K562 (cell line): ENCODE data around the gene SLC12A1. TPM values are rescaled to one million over a fixed set of nuclear protein-coding genes. Genes with fewer than 3 reads are reported as not detected.

Source experiments
- ATAC-seq: fragments of 200-7000 bp; cut with Tn5 transposase; 3 replicates; pipeline ENCODE4 v1.9.1; 2020; ENCODE audit warnings: moderate library complexity
- BruUV-seq: library from RNA; stranded (reverse); fragments of 400-500 nt; replicated peaks from 2 replicates; lab custom pipeline; 2021; lab: Mats Ljungman, UMichigan
- CTCF ChIA-PET: fragments of 300-600 bp; formaldehyde crosslinking; extraction: SDS; loops from one replicate; lab custom pipeline; 2021; ENCODE audit warnings: low intra/inter-chr PET ratio; lab: Yijun Ruan, JAX
- POLR2A ChIA-PET: fragments of 300-600, 350-650 bp; sonication (Branson Sonifier 250); formaldehyde crosslinking; extraction: SDS; loops from one replicate; lab custom pipeline; 2021; ENCODE audit warnings: antibody characterized with exemption, inconsistent platforms; lab: Yijun Ruan, JAX
- DNase-seq, 4 experiments: peaks; one replicate each; pipeline versions ENCODE4 v3.0.0 to v3.0.0-alpha.2; 2011 to 2018; ENCODE audit warnings: low spot score in 3 of 4, mixed read lengths in 3 of 4; ENCODE audit errors: extremely low read depth in 1 of 4
- FAIRE-seq: peaks from 2 replicates; lab custom pipeline; 2011; peaks lifted over from hg19 to GRCh38; lab: Jason Lieb, UNC
- H2AFZ ChIP-seq: 2 replicates; pipeline ENCODE4 v1.6.0; 2011; ENCODE audit warnings: low read depth, low read length, control low read depth, inconsistent platforms
- H3K27ac ChIP-seq: fragments of 200-600 bp; 3 replicates; pipeline ENCODE4 v1.8.0; 2011; ENCODE audit warnings: low read depth, mild to moderate bottlenecking, control low read depth, inconsistent platforms, low read length, moderate library complexity, mixed read lengths; ENCODE audit errors: extremely low read depth
- H3K27me3 ChIP-seq, 2 experiments: fragments of 300-600 bp in 1 of 2; 2 replicates in 1 of 2; 3 replicates in 1 of 2; pipeline versions ENCODE4 v1.6.0 to v1.8.0; 2011; ENCODE audit warnings: inconsistent platforms in 2 of 2, low read length in 2 of 2, mild to moderate bottlenecking in 1 of 2, mixed read lengths in 1 of 2, moderate library complexity in 1 of 2; ENCODE audit not compliant: control insufficient read depth in 2 of 2, insufficient read depth in 2 of 2
- H3K36me3 ChIP-seq: fragments of 300-600 bp; 3 replicates; pipeline ENCODE4 v1.8.0; 2011; ENCODE audit warnings: mild to moderate bottlenecking, low read length, inconsistent platforms; ENCODE audit not compliant: control insufficient read depth, insufficient read depth
- H3K4me1 ChIP-seq, 2 experiments: fragments of 200-600 bp in 1 of 2; replicated peaks in 1 of 2; 2 replicates in 1 of 2; 3 replicates in 1 of 2; pipeline versions ENCODE4 v1.5.1 to v1.8.0; 2011; ENCODE audit warnings: inconsistent platforms in 2 of 2, low read length in 2 of 2, mild to moderate bottlenecking in 1 of 2, mixed read lengths in 1 of 2, moderate library complexity in 1 of 2; ENCODE audit not compliant: control insufficient read depth in 2 of 2, insufficient read depth in 2 of 2
- H3K4me2 ChIP-seq: 2 replicates; pipeline ENCODE4 v1.6.1; 2011; ENCODE audit warnings: low read length, control low read depth, inconsistent platforms, mixed read lengths; ENCODE audit not compliant: insufficient read depth
- H3K4me3 ChIP-seq: fragments of 200-600 bp; sonication (generic), shearing (Covaris generic); 2 replicates; pipeline ENCODE4 v1.5.1; 2016; ENCODE audit warnings: control low read depth, inconsistent platforms
- H3K79me2 ChIP-seq: fragments of 200-600 bp; 3 replicates; pipeline ENCODE4 v1.8.0; 2011; ENCODE audit warnings: low read length, inconsistent platforms; ENCODE audit not compliant: control insufficient read depth, insufficient read depth
- H3K9ac ChIP-seq, 2 experiments: 2 replicates each; pipeline versions ENCODE4 v1.6.0 to v1.6.1; 2011; ENCODE audit warnings: low read depth in 2 of 2, low read length in 2 of 2, control low read depth in 1 of 2, inconsistent platforms in 1 of 2, mild to moderate bottlenecking in 1 of 2, mixed read lengths in 1 of 2; ENCODE audit not compliant: insufficient read depth in 1 of 2
- H3K9me1 ChIP-seq: one replicate; pipeline ENCODE4 v1.6.0; 2011; ENCODE audit warnings: inconsistent platforms, mild to moderate bottlenecking, low read length, moderate library complexity; ENCODE audit not compliant: control insufficient read depth, insufficient read depth
- H3K9me3 ChIP-seq: replicated peaks from 2 replicates; pipeline ENCODE4 v1.5.1; 2011; ENCODE audit warnings: low read depth, low read length, inconsistent platforms; ENCODE audit not compliant: control insufficient read depth, insufficient read depth
- H4K20me1 ChIP-seq: replicated peaks from 2 replicates; pipeline ENCODE4 v1.6.1; 2011; ENCODE audit warnings: low read length, inconsistent platforms, mixed read lengths; ENCODE audit not compliant: control insufficient read depth, insufficient read depth
- CHCHD3 ChIP-seq: fragments of 250-450 bp; sonication (Bioruptor Pico); IDR thresholded peaks from 2 replicates; pipeline ENCODE4 v2.1.2; 2022; ENCODE audit warnings: mild to moderate bottlenecking
- CREB1 ChIP-seq, 2 experiments: sonication (generic) in 1 of 2; formaldehyde crosslinking in 1 of 2; IDR thresholded peaks; 2 replicates each; pipeline versions ENCODE4 v1.6.1 to v1.8.0; 2012 to 2022; ENCODE audit warnings: inconsistent platforms in 1 of 2, mild to moderate bottlenecking in 1 of 2, missing genetic modification reagents in 1 of 2, moderate library complexity in 1 of 2
- ETV6 ChIP-seq, 3 experiments: fragments of 150-350 bp in 1 of 3; sonication (generic) in 1 of 3; formaldehyde crosslinking in 1 of 3; IDR thresholded peaks; 2 replicates each; pipeline versions ENCODE4 v1.6.1 to v1.8.0; 2014 to 2022; ENCODE audit warnings: borderline replicate concordance in 2 of 3, low read depth in 2 of 3, antibody characterized with exemption in 1 of 3, low read length in 1 of 3, mild to moderate bottlenecking in 1 of 3, missing genetic modification reagents in 1 of 3
- HDAC3 ChIP-seq: fragments of 450-650 bp; IDR thresholded peaks from 2 replicates; pipeline ENCODE4 v1.6.1; 2018; ENCODE audit warnings: borderline replicate concordance, mild to moderate bottlenecking, moderate library complexity; ENCODE audit not compliant: partially characterized antibody
- POLR2A ChIP-seq: fragments of 450-650 bp; conservative IDR thresholded peaks from 2 replicates; pipeline ENCODE4 v1.6.1; 2016
- RNF2 ChIP-seq: sonication (generic); IDR thresholded peaks from 2 replicates; pipeline ENCODE4 v1.6.1; 2016
- RUNX1 ChIP-seq: sonication (generic); IDR thresholded peaks from 2 replicates; pipeline ENCODE4 v1.6.1; 2016; ENCODE audit warnings: antibody characterized with exemption, low read depth
- SNRNP70 ChIP-seq: fragments of 200-400 bp; formaldehyde crosslinking; optimal IDR thresholded peaks from 2 replicates; pipeline ENCODE3; 2017; ENCODE audit warnings: low read depth, low read length
- SUPT5H ChIP-seq: fragments of 450-650 bp; IDR thresholded peaks from 2 replicates; pipeline ENCODE4 v1.6.1; 2016
- TCFL5 ChIP-seq: fragments of 250-450 bp; sonication (Bioruptor Pico); conservative IDR thresholded peaks from 2 replicates; pipeline ENCODE4 v1.6.1; 2021; ENCODE audit warnings: mild to moderate bottlenecking, moderate library complexity, matching md5 sums
- ZKSCAN1 ChIP-seq: fragments of 150-350 bp; IDR thresholded peaks from 2 replicates; pipeline ENCODE4 v1.6.1; 2016; ENCODE audit warnings: low read depth, low read length
- ZNF75A ChIP-seq: fragments of 450-650 bp; formaldehyde crosslinking; IDR thresholded peaks from 2 replicates; pipeline ENCODE4 v1.4.0; 2020; ENCODE audit warnings: mild to moderate bottlenecking
- WGBS: fragments of 100-300 bp; shearing (Covaris generic); methylation state at CpG from one replicate; pipeline ENCODE4 v1.1.6; 2016; ENCODE audit warnings: low coverage, mixed read lengths; ENCODE audit not compliant: insufficient coverage; ENCODE audit errors: missing lambda C conversion rate; 5-methylcytosine and 5-hydroxymethylcytosine counted together
- in situ Hi-C: fragments of 300-500 bp; cut with MboI; formaldehyde crosslinking; loops from 4 replicates; pipeline ENCODE4 v1.15.0; 2018; ENCODE audit warnings: inconsistent platforms, mixed read lengths
- intact Hi-C: fragments of 100-400 bp; cut with micrococcal nuclease; formaldehyde crosslinking; loops from 2 replicates; pipeline ENCODE4 v1.14.2; 2022
- polyA plus RNA-seq, 8 experiments: library from polyadenylated mRNA; depleted of rRNA in 4 of 8; stranded (reverse) in 5 of 8; unstranded in 3 of 8; fragments of >200 nt; fragmentation: Nextera tagmentation in 2 of 8; fragmentation: Illumina TruSeq in 1 of 8; extraction: Ambion mirVana in 2 of 8; extraction: Trizol in 1 of 8; gene quantifications; 2 replicates each; pipeline versions ENCODE4 v1.2.1 to v1.2.3, GENCODE V29; 2011 to 2014; ENCODE audit warnings: inconsistent platforms in 1 of 8, missing spikeins in 1 of 8
- total RNA-seq, 7 experiments: library from RNA; depleted of rRNA in 6 of 7; stranded (reverse); fragments of >200 nt in 6 of 7; fragmentation: Illumina TruSeq in 2 of 7; extraction: Trizol in 2 of 7; gene quantifications; 2 replicates each; pipeline versions ENCODE4 v1.2.1 to v1.2.3, GENCODE V29; 2011 to 2021; ENCODE audit warnings: low replicate concordance in 1 of 7
- TF ChIP-seq, protein P1 (sequence below): fragments of 450-650 bp; IDR thresholded peaks from 2 replicates; pipeline ENCODE4 v1.6.1; 2017; ENCODE audit warnings: mild to moderate bottlenecking, moderate library complexity
- TF ChIP-seq, protein P2 (sequence below): fragments of 250-450 bp; sonication (Bioruptor Pico); IDR thresholded peaks from 2 replicates; pipeline ENCODE4 v1.9.0; 2021; ENCODE audit warnings: mild to moderate bottlenecking, inconsistent platforms

Gene SLC12A1
- total and polyA plus RNA-seq, 9 of the 15 experiments (the other 6 are each of a cell fraction or from before 2014, with no cell fraction given): not detected

DNA sequence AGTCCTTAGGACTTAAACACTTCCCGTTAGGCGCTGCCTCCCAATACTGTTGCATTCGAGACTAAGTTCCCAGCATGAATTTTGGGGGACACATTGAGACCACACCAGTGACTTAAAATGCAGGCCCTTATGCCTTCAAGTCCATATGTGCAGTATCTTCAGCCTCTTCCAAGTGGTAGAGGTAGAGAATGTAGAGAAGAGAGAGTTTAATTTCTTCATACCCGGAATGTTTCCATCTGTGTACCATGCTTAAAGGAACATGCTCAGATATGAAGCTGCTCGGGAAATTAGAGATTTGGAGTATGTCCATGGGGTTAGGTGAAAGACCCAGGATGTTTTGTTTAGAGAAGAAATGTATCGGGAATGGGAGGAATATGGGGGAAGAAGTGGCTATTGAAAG is 137.8 kb downstream of the SLC12A1 start:
- Histone ChIP-seq H3K27ac (no peak overlapping the region), H4K20me1 (no peaks in the 10 kb centered on the region; the same call in 1 of the 2 replicates), H3K4me2 (no peak overlapping the region), H3K4me1 (no peaks in the 10 kb centered on the region), H3K9me3 (no peaks in the 10 kb centered on the region), H3K36me3 (peaks cover 44% of the 10 kb centered on the region), H2AFZ (no peak overlapping the region), H3K4me3 (no peak overlapping the region), H3K79me2 (0 out of 3 replicates have a peak, but pooled peaks cover under 1% of the 10 kb centered on the region), H3K9me1 (no peaks in the 10 kb centered on the region), H3K9ac (no peak overlapping the region), H3K27me3 (no peaks in the 10 kb centered on the region)
- FAIRE-seq: no peak
- DNase-seq: no peak
- POLR2A ChIA-PET: interaction anchor here (0.6 to 0.7 kb wide), 2 partner anchors 9 to 1827 kb away, joined by 3 read pairs; no protein-coding TSS in a partner anchor
- intact Hi-C loops (no loop called here), in situ Hi-C loops (no loop called here)
- CTCF ChIA-PET: no interaction called here
- ATAC-seq: peak; percentile 50
- BruUV-seq: no TSS peak
- TF ChIP-seq POLR2A: peak; percentile 62; the same call in 1 of the 2 replicates
- TF ChIP-seq SUPT5H: peak; percentile 58; the same call in 1 of the 2 replicates
- TF ChIP-seq SNRNP70: no peak
- no peak for TF ChIP-seq RUNX1
- TF ChIP-seq RNF2: no peak
- WGBS: 75% methylated on average over 6 of the region's 6 CpGs

DNA sequence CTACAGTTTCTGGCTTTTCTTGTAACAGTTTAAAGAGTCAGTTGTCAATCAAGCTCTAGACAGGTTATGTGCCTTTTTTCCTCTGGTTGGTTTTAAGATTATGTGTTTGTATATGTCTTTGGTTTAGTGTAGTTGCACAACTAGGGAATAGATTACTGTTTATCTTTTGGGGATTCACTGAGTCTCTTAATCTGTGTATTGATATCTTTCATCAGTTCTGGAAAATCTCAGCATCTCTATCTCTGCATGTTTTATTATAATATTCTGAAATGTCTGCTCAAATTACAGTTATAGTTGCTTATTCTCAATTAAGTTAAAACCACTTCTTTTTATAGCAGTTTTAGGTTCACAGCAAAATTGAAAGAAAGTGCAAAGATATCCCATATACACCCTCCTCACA is 139.4 kb downstream of the SLC12A1 start:
- POLR2A ChIA-PET: no interaction called here
- Histone ChIP-seq H3K79me2 (no peaks in the 10 kb centered on the region), H3K9ac (no peak overlapping the region), H3K4me2 (no peak overlapping the region), H4K20me1 (no peaks in the 10 kb centered on the region; the same call in 1 of the 2 replicates), H3K4me1 (no peaks in the 10 kb centered on the region), H3K36me3 (peaks cover 29% of the 10 kb centered on the region), H2AFZ (no peak overlapping the region), H3K27me3 (no peaks in the 10 kb centered on the region), H3K4me3 (no peak overlapping the region), H3K9me3 (no peaks in the 10 kb centered on the region), H3K9me1 (no peaks in the 10 kb centered on the region), H3K27ac (no peak overlapping the region)
- in situ Hi-C loops (no loop called here), intact Hi-C loops (no loop called here)
- DNase-seq (no peak), FAIRE-seq (no peak), ATAC-seq (no peak)
- CTCF ChIA-PET: no interaction called here
- BruUV-seq: no TSS peak
- no peak for TF ChIP-seq TCFL5 (CRISPR knock-in tag)
- no peak for TF ChIP-seq ETV6 (IDR thresholded peaks at IDR 0.05; ENCODE audit: borderline replicate concordance in 1 of 2, low read depth in 2 of 2, low read length in 1 of 2)
- no peak for TF ChIP-seq ETV6 (CRISPR knock-in tag; IDR thresholded peaks at IDR 0.05; ENCODE audit: borderline replicate concordance)
- TF ChIP-seq ZKSCAN1: no peak
- no peak for TF ChIP-seq HDAC3
- TF ChIP-seq ZNF75A (CRISPR knock-in tag): no peak
- TF ChIP-seq CHCHD3 (CRISPR knock-in tag): no peak
- TF ChIP-seq, protein P1, sequence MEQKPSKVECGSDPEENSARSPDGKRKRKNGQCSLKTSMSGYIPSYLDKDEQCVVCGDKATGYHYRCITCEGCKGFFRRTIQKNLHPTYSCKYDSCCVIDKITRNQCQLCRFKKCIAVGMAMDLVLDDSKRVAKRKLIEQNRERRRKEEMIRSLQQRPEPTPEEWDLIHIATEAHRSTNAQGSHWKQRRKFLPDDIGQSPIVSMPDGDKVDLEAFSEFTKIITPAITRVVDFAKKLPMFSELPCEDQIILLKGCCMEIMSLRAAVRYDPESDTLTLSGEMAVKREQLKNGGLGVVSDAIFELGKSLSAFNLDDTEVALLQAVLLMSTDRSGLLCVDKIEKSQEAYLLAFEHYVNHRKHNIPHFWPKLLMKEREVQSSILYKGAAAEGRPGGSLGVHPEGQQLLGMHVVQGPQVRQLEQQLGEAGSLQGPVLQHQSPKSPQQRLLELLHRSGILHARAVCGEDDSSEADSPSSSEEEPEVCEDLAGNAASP: no peak
- TF ChIP-seq, protein P2, sequence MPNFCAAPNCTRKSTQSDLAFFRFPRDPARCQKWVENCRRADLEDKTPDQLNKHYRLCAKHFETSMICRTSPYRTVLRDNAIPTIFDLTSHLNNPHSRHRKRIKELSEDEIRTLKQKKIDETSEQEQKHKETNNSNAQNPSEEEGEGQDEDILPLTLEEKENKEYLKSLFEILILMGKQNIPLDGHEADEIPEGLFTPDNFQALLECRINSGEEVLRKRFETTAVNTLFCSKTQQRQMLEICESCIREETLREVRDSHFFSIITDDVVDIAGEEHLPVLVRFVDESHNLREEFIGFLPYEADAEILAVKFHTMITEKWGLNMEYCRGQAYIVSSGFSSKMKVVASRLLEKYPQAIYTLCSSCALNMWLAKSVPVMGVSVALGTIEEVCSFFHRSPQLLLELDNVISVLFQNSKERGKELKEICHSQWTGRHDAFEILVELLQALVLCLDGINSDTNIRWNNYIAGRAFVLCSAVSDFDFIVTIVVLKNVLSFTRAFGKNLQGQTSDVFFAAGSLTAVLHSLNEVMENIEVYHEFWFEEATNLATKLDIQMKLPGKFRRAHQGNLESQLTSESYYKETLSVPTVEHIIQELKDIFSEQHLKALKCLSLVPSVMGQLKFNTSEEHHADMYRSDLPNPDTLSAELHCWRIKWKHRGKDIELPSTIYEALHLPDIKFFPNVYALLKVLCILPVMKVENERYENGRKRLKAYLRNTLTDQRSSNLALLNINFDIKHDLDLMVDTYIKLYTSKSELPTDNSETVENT: no peak
- no peak for TF ChIP-seq CREB1 (IDR thresholded peaks at IDR 0.05)
- no peak for TF ChIP-seq CREB1 (CRISPR knock-in tag; IDR thresholded peaks at IDR 0.05)
